Endothelial cell of umbilical vein (primary cell): ENCODE data around the gene PRRX2. TPM values are rescaled to one million over a fixed set of nuclear protein-coding genes. Genes with fewer than 3 reads are reported as not detected.

Source experiments
- BruUV-seq: library from RNA; stranded (reverse); fragments of 400-500 nt; replicated peaks from 2 replicates; lab custom pipeline; 2021; lab: Mats Ljungman, UMichigan
- CTCF ChIA-PET: fragments of 300-600, 350-600 bp; sonication (Branson Sonifier 250); formaldehyde crosslinking; loops from one replicate; lab custom pipeline; 2021; ENCODE audit warnings: antibody characterized with exemption, inconsistent platforms; lab: Charles Lee
- POLR2A ChIA-PET: fragments of 300-600, 350-600 bp; sonication (Branson Sonifier 250); formaldehyde crosslinking; loops from one replicate; lab custom pipeline; 2021; ENCODE audit warnings: antibody characterized with exemption, inconsistent platforms; lab: Charles Lee
- DNase-seq: peaks from one replicate; pipeline ENCODE4 v3.0.0-alpha.2; 2011; ENCODE audit warnings: low read depth, low spot score
- FAIRE-seq: peaks from 2 replicates; lab custom pipeline; 2011; peaks lifted over from hg19 to GRCh38; lab: Jason Lieb, UNC
- H2AFZ ChIP-seq: 2 replicates; pipeline ENCODE4 v1.6.0; 2012; ENCODE audit warnings: low read depth, low read length, control low read depth, inconsistent platforms
- H3K27ac ChIP-seq: 2 replicates; pipeline ENCODE4 v1.5.1; 2011; ENCODE audit warnings: low read depth, mild to moderate bottlenecking, control low read depth, low read length, moderate library complexity; ENCODE audit not compliant: insufficient read depth
- H3K27me3 ChIP-seq, 2 experiments: 2 replicates each; pipeline versions ENCODE4 v1.6.0 to v1.6.1; 2011; ENCODE audit warnings: low read length in 2 of 2, mixed read lengths in 1 of 2; ENCODE audit not compliant: control insufficient read depth in 2 of 2, insufficient read depth in 2 of 2
- H3K36me3 ChIP-seq, 2 experiments: 2 replicates in 1 of 2; 3 replicates in 1 of 2; pipeline ENCODE4 v1.5.1; 2011; ENCODE audit warnings: low read length in 2 of 2, mild to moderate bottlenecking in 1 of 2, moderate library complexity in 1 of 2; ENCODE audit not compliant: control insufficient read depth in 2 of 2, insufficient read depth in 2 of 2; ENCODE audit errors: extremely low read depth in 1 of 2
- H3K4me1 ChIP-seq: 3 replicates; pipeline ENCODE4 v1.5.1; 2011; ENCODE audit warnings: mild to moderate bottlenecking, low read length; ENCODE audit not compliant: control insufficient read depth, insufficient read depth; ENCODE audit errors: extremely low read depth
- H3K4me2 ChIP-seq: 2 replicates; pipeline ENCODE4 v1.6.1; 2011; ENCODE audit warnings: low read length, control low read depth, mixed read lengths; ENCODE audit not compliant: insufficient read depth
- H3K4me3 ChIP-seq, 3 experiments: fragments of 200-600 bp in 1 of 3; sonication (generic), shearing (Covaris generic) in 1 of 3; replicated peaks in 1 of 3; 2 replicates each; pipeline ENCODE4 v1.5.1; 2011 to 2016; ENCODE audit warnings: control low read depth in 3 of 3, low read length in 3 of 3, mild to moderate bottlenecking in 2 of 3, inconsistent platforms in 1 of 3, low read depth in 1 of 3, moderate library complexity in 1 of 3; ENCODE audit not compliant: insufficient read depth in 1 of 3
- H3K79me2 ChIP-seq: 2 replicates; pipeline ENCODE4 v1.6.0; 2012; ENCODE audit warnings: low read length, inconsistent platforms; ENCODE audit not compliant: control insufficient read depth, insufficient read depth
- H3K9ac ChIP-seq: replicated peaks from 2 replicates; pipeline ENCODE3; 2011; ENCODE audit warnings: low read length, control low read depth; ENCODE audit not compliant: insufficient read depth; ENCODE audit errors: extremely low read depth
- H3K9me1 ChIP-seq: replicated peaks from 3 replicates; pipeline ENCODE4 v1.6.0; 2011; ENCODE audit warnings: mild to moderate bottlenecking, low read length; ENCODE audit not compliant: control insufficient read depth, insufficient read depth; ENCODE audit errors: extremely low read depth
- H3K9me3 ChIP-seq: replicated peaks from 2 replicates; pipeline ENCODE4 v1.5.1; 2012; ENCODE audit warnings: low read length, inconsistent platforms; ENCODE audit not compliant: control insufficient read depth, insufficient read depth
- H4K20me1 ChIP-seq: replicated peaks from 2 replicates; pipeline ENCODE3; 2011; ENCODE audit warnings: mild to moderate bottlenecking, low read length; ENCODE audit not compliant: control insufficient read depth, insufficient read depth; ENCODE audit errors: extremely low read depth
- EZH2 ChIP-seq: IDR thresholded peaks from 2 replicates; pipeline ENCODE4 v1.6.1; 2012; ENCODE audit warnings: borderline replicate concordance, low read depth, mild to moderate bottlenecking, moderate library complexity, low read length, inconsistent platforms; ENCODE audit not compliant: severe bottlenecking
- FOS ChIP-seq: IDR thresholded peaks from 2 replicates; pipeline ENCODE4 v1.6.1; 2011; ENCODE audit warnings: mild to moderate bottlenecking, low read length, moderate library complexity, borderline replicate concordance; ENCODE audit not compliant: insufficient read depth
- GATA2 ChIP-seq: IDR thresholded peaks from 2 replicates; pipeline ENCODE4 v1.7.0; 2011; ENCODE audit warnings: low read depth, mild to moderate bottlenecking, moderate library complexity, mixed read lengths, low read length; ENCODE audit not compliant: insufficient read length, insufficient read depth
- JUN ChIP-seq: IDR thresholded peaks from 2 replicates; pipeline ENCODE4 v1.6.1; 2011; ENCODE audit warnings: borderline replicate concordance, low read depth; ENCODE audit not compliant: insufficient read length, insufficient read depth
- MYC ChIP-seq: IDR thresholded peaks from one replicate; pipeline ENCODE4 v1.6.1; 2011; ENCODE audit warnings: mild to moderate bottlenecking, low read depth, low read length
- POLR2A ChIP-seq: IDR thresholded peaks from 2 replicates; pipeline ENCODE4 v1.6.1; 2012; ENCODE audit warnings: low read depth, mild to moderate bottlenecking, control low read depth, low read length
- POLR2AphosphoS5 ChIP-seq: IDR thresholded peaks from 2 replicates; pipeline ENCODE4 v1.6.1; 2012; ENCODE audit warnings: low read depth, mild to moderate bottlenecking, control low read depth, low read length, moderate library complexity; ENCODE audit not compliant: insufficient read depth
- dilution Hi-C: fragments of 300-500 bp; cut with MboI; formaldehyde crosslinking; loops from one replicate; pipeline ENCODE4 v1.15.0; 2019; ENCODE audit warnings: low sequenced_read_pairs; ENCODE audit not compliant: extremely low pct_ligation_motif_present
- intact Hi-C: fragments of 100-400 bp; cut with micrococcal nuclease; formaldehyde crosslinking; loops from one replicate; pipeline ENCODE4 v1.10.0; 2022
- polyA plus RNA-seq, 4 experiments: library from polyadenylated mRNA; depleted of rRNA in 3 of 4; stranded (reverse) in 3 of 4; unstranded in 1 of 4; fragments of >200 nt; gene quantifications; 2 replicates each; pipeline versions ENCODE4 v1.2.1 to v1.2.3, GENCODE V29; 2011 to 2012; ENCODE audit warnings: missing spikeins in 1 of 4
- total RNA-seq: library from RNA; stranded (reverse); gene quantifications from 2 replicates; pipeline ENCODE4 v1.2.3, GENCODE V29; 2021
- TF ChIP-seq, protein P1 (sequence below): IDR thresholded peaks from 2 replicates; pipeline ENCODE4 v1.6.1; 2011; ENCODE audit not compliant: insufficient read depth, insufficient read length
- TF ChIP-seq, protein P2 (sequence below), 2 donors: IDR thresholded peaks; 1 replicate in 1 of 2; 2 replicates in 1 of 2; pipeline ENCODE4 v1.5.1; 2011; ENCODE audit warnings: low read length in 2 of 2, mild to moderate bottlenecking in 2 of 2, moderate library complexity in 2 of 2, control low read depth in 1 of 2, inconsistent platforms in 1 of 2, low read depth in 1 of 2; ENCODE audit not compliant: insufficient read depth in 1 of 2; ENCODE audit errors: extremely low read depth in 1 of 2

The PRRX2 gene
- total and polyA plus RNA-seq, 2 donors (not counting 3 experiments of a cell fraction or from before 2014, with no cell fraction given) = 0.19 to 0.77 TPM

DNA sequence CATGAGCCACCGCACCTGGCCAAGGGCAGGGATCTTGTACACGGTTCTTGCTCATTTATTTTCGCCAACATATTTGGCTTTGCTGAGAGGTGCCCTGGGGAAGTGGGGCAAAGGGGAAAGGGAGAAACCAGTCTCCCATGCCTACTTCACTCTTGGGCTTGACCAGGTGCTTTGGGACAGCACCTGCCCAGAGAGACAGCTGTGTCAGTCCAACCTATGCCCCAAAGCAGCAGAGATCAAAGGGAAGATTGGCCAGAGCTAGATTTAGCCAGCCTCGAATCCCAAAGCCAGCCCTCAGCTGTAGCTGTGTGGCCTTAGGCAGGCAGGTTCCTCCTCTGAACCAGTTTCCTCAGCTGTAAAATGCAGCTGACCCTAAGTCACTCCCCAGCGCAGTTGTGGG, 89.7 kb downstream of the PRRX2 start:
- Histone ChIP-seq H4K20me1 (no peaks in the 10 kb centered on the region), H3K4me2 (no peak overlapping the region), H3K4me3 (no peak overlapping the region), H3K27me3 (peaks cover 2 to 5% of the 10 kb centered on the region in 2 experiments), H3K9me3 (no peaks in the 10 kb centered on the region), H3K36me3 (no peaks in the 10 kb centered on the region), H2AFZ (no peak overlapping the region), H3K9ac (no peak overlapping the region), H3K27ac (no peak overlapping the region), H3K9me1 (no peaks in the 10 kb centered on the region), H3K4me1 (no peaks in the 10 kb centered on the region), H3K79me2 (no peaks in the 10 kb centered on the region)
- DNase-seq = no peak
- TF ChIP-seq JUN (no peak), POLR2A (no peak), FOS (no peak), MYC (no peak), EZH2 (no peak), GATA2 (no peak), POLR2AphosphoS5 (no peak)
- TF ChIP-seq, protein P1, sequence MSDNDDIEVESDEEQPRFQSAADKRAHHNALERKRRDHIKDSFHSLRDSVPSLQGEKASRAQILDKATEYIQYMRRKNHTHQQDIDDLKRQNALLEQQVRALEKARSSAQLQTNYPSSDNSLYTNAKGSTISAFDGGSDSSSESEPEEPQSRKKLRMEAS = no peak
- TF ChIP-seq, protein P2, sequence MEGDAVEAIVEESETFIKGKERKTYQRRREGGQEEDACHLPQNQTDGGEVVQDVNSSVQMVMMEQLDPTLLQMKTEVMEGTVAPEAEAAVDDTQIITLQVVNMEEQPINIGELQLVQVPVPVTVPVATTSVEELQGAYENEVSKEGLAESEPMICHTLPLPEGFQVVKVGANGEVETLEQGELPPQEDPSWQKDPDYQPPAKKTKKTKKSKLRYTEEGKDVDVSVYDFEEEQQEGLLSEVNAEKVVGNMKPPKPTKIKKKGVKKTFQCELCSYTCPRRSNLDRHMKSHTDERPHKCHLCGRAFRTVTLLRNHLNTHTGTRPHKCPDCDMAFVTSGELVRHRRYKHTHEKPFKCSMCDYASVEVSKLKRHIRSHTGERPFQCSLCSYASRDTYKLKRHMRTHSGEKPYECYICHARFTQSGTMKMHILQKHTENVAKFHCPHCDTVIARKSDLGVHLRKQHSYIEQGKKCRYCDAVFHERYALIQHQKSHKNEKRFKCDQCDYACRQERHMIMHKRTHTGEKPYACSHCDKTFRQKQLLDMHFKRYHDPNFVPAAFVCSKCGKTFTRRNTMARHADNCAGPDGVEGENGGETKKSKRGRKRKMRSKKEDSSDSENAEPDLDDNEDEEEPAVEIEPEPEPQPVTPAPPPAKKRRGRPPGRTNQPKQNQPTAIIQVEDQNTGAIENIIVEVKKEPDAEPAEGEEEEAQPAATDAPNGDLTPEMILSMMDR (IDR thresholded peaks at IDR 0.05; ENCODE audit: extremely low read depth in 1 of 2, insufficient read depth in 1 of 2, low read depth in 1 of 2, low read length in 2 of 2) = no peak
- ChIA-PET POLR2A (interaction anchor here (0.9 kb wide), 1 partner anchor 16 kb away, joined by 4 read pairs; no protein-coding TSS in a partner anchor), CTCF (interaction anchor here (0.6 to 3.3 kb wide), 5 partner anchors 8 to 28 kb away, joined by 3 to 14 read pairs (median 5); no protein-coding TSS in a partner anchor)
- intact Hi-C loops = no loop called here
- no peak for FAIRE-seq
- BruUV-seq = no TSS peak
- dilution Hi-C loops = no loop called here
